GM12865 (cell line): ENCODE results near the gene LGALS8.

Experiments
- DNase-seq: peaks from one replicate; pipeline ENCODE4 v3.0.0; 2010; ENCODE audit warnings: low read depth
- H3K4me3 ChIP-seq: 2 replicates; pipeline ENCODE4 v1.5.1; 2011; ENCODE audit warnings: mild to moderate bottlenecking, low read depth, low read length, control low read depth
- CTCF ChIP-seq: IDR thresholded peaks from 2 replicates; pipeline ENCODE4 v1.5.1; 2011; ENCODE audit warnings: low read length, control low read depth, low read depth, inconsistent platforms; ENCODE audit not compliant: insufficient read depth; ENCODE audit errors: missing control alignments

The LGALS8 gene

GRCh38 chr1:236491469-236492136 is 32.2 kb upstream of the LGALS8 start:
- no peak overlapping the region for H3K4me3 ChIP-seq
- no peak for DNase-seq
- TF ChIP-seq CTCF, result no peak

- no peak for TF ChIP-seq CTCF
- no peak overlapping the region for H3K4me3 ChIP-seq
- DNase-seq, result no peak
Measured at GRCh38 chr1:236492378-236492777, 31.4 kb upstream of the LGALS8 start.

- TF ChIP-seq CTCF, result no peak
- no peak for DNase-seq
- no peak overlapping the region for H3K4me3 ChIP-seq
Measured at GRCh38 chr1:236494082-236494481, 29.7 kb upstream of the LGALS8 start.

- DNase-seq, result no peak
- TF ChIP-seq CTCF, result no peak
Measured at GRCh38 chr1:236494586-236495466, 29.0 kb upstream of the LGALS8 start.

DNA sequence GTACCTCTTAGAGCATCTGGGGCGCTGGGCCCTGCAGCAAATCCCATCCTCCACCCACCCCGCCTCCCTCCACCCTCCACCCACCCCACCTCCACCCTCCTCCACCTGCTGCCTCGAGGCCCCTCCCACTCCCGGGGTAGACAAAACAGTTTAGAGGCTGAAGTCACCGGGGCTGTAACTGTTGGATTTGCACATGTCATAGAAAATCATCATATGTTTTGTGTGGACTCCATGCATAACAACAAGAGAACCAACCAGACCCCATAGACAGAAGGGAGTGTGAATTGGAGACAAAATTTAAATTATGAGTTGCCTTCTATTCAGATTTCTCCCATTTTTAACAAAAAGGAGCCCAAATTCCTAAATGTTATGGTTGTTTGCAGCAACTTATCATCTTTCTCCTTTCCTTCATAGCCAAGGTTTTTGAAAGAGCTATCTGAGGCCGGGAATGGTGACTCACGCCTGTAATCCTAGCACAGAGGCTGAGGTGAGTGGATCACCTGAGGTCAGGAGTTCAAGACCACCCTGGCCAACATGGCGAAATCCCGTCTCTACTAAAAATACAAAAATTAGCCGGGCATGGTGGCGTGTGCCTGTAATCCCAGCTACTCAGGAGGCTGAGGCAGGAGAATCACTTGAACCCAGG is 28.2 kb upstream of the LGALS8 start:
- no peak for TF ChIP-seq CTCF
- no peak for DNase-seq
- no peak overlapping the region for H3K4me3 ChIP-seq

More at GRCh38 chr1:236494586-236495466, 29.0 kb upstream of the LGALS8 start:
- H3K4me3 ChIP-seq, result no peak overlapping the region

- no peak overlapping the region for H3K4me3 ChIP-seq
- TF ChIP-seq CTCF, result no peak
- no peak for DNase-seq
Measured at GRCh38 chr1:236497908-236498307, 25.9 kb upstream of the LGALS8 start.
